ENCODE data around the gene EFNB2.

DNA sequence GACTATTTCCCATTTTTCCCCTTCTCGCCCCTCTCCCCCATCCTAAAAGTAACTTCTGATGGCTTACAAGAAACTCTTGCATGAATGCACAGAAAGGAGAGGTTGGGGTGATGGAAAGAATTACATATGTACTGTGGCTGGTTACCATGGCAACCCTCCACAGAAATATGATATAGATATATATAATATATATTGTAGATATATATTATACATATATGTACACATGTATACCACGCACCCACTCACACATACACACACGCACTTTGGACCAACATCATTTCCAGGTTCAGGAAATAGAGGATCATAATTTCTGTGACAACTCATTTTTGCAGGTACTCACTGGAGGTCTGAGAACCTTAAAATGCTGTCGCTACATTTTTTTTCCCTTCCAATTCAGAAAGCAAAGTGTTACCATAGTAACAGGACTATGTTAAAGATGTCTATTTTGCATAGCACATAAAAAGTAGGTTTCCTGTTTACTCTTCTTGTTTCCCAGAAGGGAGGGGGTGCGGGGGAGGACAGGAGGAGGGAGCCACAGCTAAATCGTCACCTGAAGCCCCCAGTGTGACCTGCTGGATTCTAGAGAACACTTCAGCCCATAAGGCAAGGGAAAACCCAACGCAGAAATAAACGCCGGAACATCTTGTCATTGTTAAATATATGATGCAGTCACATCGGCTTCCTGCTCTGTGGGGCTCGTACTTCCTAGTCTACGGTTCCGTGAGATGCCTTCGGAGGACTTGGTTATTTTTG is 44.7 kb downstream of the EFNB2 start:
- TF ChIP-seq, protein P1, sequence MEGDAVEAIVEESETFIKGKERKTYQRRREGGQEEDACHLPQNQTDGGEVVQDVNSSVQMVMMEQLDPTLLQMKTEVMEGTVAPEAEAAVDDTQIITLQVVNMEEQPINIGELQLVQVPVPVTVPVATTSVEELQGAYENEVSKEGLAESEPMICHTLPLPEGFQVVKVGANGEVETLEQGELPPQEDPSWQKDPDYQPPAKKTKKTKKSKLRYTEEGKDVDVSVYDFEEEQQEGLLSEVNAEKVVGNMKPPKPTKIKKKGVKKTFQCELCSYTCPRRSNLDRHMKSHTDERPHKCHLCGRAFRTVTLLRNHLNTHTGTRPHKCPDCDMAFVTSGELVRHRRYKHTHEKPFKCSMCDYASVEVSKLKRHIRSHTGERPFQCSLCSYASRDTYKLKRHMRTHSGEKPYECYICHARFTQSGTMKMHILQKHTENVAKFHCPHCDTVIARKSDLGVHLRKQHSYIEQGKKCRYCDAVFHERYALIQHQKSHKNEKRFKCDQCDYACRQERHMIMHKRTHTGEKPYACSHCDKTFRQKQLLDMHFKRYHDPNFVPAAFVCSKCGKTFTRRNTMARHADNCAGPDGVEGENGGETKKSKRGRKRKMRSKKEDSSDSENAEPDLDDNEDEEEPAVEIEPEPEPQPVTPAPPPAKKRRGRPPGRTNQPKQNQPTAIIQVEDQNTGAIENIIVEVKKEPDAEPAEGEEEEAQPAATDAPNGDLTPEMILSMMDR (IDR thresholded peaks at IDR 0.05): no peak
- TF ChIP-seq POLR2A (IDR thresholded peaks at IDR 0.05): no peak

All from body of pancreas (tissue), 4 donors.